Gastrocnemius medialis (tissue), 4 donors: Measurements from ENCODE around the gene NTRK3. TPM values are rescaled to one million over a fixed set of nuclear protein-coding genes. Genes with fewer than 3 reads are reported as not detected.
A peak's percentile ranks its signal among the peaks of the same experiment; 100 is the strongest.

Experiments used
- ATAC-seq, 2 donors: fragments of 150-250 bp; one replicate each; pipeline ENCODE4 v1.9.1; 2016
- DNase-seq, 2 donors: peaks; one replicate each; pipeline ENCODE4 v3.0.0-alpha.2; 2019
- H3K27ac ChIP-seq, 4 donors: fragments of 200-600 bp; sonication (generic); 1 replicate in 1 of 4; 2 replicates in 3 of 4; pipeline ENCODE4 v1.5.1; 2016 to 2018; ENCODE audit warnings: mild to moderate bottlenecking in 2 of 4, moderate library complexity in 1 of 4
- H3K27me3 ChIP-seq, 3 donors: fragments of 200-600 bp; sonication (generic) in 2 of 3; 1 replicate in 1 of 3; 2 replicates in 2 of 3; pipeline versions ENCODE4 v1.5.1 to v1.6.0; 2016 to 2019; ENCODE audit warnings: mild to moderate bottlenecking in 1 of 3, moderate library complexity in 1 of 3
- H3K36me3 ChIP-seq, 2 donors: fragments of 200-600 bp; sonication (generic) in 1 of 2; one replicate each; pipeline ENCODE4 v1.5.1; 2017 to 2018
- H3K4me1 ChIP-seq, 2 donors: fragments of 200-600 bp; sonication (generic) in 1 of 2; one replicate each; pipeline ENCODE4 v1.5.1; 2016 to 2017; ENCODE audit warnings: mild to moderate bottlenecking in 2 of 2
- H3K4me3 ChIP-seq, 4 donors: fragments of 200-600 bp; sonication (generic) in 3 of 4; 1 replicate in 1 of 4; 2 replicates in 3 of 4; pipeline ENCODE4 v1.5.1; 2016 to 2019; ENCODE audit warnings: mild to moderate bottlenecking in 2 of 4
- H3K9me3 ChIP-seq, 3 donors: fragments of 200-600 bp; sonication (generic) in 2 of 3; 1 replicate in 1 of 3; 2 replicates in 2 of 3; pipeline ENCODE4 v1.5.1; 2016 to 2019
- POLR2A ChIP-seq, 2 donors: fragments of 450-650 bp; IDR thresholded peaks; one replicate each; pipeline ENCODE4 v1.6.1; 2017; ENCODE audit warnings: antibody characterized with exemption in 2 of 2, mild to moderate bottlenecking in 2 of 2, moderate library complexity in 2 of 2
- in situ Hi-C, 4 donors: fragments of 200-750 bp; cut with MboI; loops; one replicate each; pipeline versions ENCODE4 v1.15.0 to v1.8.0; 2017; ENCODE audit warnings: low sequenced_read_pairs in 4 of 4
- intact Hi-C: fragments of 100-400 bp; cut with DNase I; formaldehyde crosslinking; loops from one replicate; pipeline ENCODE4 v1.15.1; 2023; ENCODE audit warnings: low total_unique reads
- total RNA-seq, 4 donors: library from RNA; depleted of rRNA; stranded (reverse); fragments of >200 nt; gene quantifications; one replicate each; pipeline versions ENCODE4 v1.1.0 to v1.2.3, GENCODE V29; 2016
- TF ChIP-seq, protein P1 (sequence below), 5 experiments: fragments of 450-650 bp in 3 of 5; fragments of 200-600 bp in 2 of 5; sonication (generic) in 2 of 5; IDR thresholded peaks in 4 of 5; conservative IDR thresholded peaks in 1 of 5; 1 replicate in 4 of 5; 2 replicates in 1 of 5; pipeline ENCODE4 v1.5.1; 2016 to 2019; ENCODE audit warnings: antibody characterized with exemption in 5 of 5, mild to moderate bottlenecking in 3 of 5, moderate library complexity in 3 of 5

Gene NTRK3
- total RNA-seq, 4 donors from 2014 or later: 0.61 to 2.7 (median 0.77) TPM

DNA sequence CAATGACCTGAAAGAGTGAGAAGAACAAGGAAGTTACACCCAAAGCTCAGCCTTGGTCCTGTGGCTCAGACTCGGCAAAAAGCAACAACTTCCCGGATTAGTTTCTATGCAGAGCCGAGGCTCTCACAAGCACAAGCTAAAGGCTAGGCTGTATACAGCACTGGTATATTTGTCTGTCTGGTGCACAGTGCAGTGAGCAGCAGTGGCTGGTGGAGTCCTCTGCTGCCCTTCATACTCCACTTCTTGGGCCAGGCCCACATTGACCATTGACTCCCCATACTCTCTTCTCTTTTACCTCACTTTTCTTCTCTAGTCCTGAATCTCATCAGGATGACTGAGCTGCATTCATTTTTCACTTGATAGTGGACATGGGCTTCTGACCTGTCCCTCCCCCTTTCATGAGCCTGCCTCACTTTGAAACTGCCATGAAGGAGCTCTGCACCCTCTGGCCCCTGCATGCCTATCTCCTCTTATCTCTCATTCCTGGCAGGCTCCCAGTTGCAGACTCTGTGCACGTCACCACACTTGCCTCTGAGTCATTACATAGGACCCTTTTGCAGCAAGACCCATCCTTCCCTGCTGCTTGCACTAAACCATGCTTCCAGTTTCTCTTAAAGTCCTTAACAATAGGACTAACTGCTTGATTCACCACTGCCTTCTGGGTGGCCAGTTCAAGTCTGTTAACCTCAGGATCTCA, 379.3 kb downstream of the NTRK3 start:
- no peaks in the 10 kb centered on the region for H3K36me3 ChIP-seq
- ATAC-seq (no peak), DNase-seq (no peak)
- no peaks in the 10 kb centered on the region for H3K27me3 ChIP-seq
- TF ChIP-seq, protein P1, sequence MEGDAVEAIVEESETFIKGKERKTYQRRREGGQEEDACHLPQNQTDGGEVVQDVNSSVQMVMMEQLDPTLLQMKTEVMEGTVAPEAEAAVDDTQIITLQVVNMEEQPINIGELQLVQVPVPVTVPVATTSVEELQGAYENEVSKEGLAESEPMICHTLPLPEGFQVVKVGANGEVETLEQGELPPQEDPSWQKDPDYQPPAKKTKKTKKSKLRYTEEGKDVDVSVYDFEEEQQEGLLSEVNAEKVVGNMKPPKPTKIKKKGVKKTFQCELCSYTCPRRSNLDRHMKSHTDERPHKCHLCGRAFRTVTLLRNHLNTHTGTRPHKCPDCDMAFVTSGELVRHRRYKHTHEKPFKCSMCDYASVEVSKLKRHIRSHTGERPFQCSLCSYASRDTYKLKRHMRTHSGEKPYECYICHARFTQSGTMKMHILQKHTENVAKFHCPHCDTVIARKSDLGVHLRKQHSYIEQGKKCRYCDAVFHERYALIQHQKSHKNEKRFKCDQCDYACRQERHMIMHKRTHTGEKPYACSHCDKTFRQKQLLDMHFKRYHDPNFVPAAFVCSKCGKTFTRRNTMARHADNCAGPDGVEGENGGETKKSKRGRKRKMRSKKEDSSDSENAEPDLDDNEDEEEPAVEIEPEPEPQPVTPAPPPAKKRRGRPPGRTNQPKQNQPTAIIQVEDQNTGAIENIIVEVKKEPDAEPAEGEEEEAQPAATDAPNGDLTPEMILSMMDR (IDR thresholded peaks at IDR 0.05 in 4 of 5, conservative IDR thresholded peaks at IDR 0.05 in 1 of 5): no peak
- no peak for TF ChIP-seq POLR2A (IDR thresholded peaks at IDR 0.05)
- no peaks in the 10 kb centered on the region for H3K9me3 ChIP-seq
- no peak overlapping the region for H3K27ac ChIP-seq
- in situ Hi-C loops: no loop called here
- H3K4me1 ChIP-seq: no peaks in the 10 kb centered on the region
- intact Hi-C loops: no loop called here
- H3K4me3 ChIP-seq: no peak overlapping the region

DNA sequence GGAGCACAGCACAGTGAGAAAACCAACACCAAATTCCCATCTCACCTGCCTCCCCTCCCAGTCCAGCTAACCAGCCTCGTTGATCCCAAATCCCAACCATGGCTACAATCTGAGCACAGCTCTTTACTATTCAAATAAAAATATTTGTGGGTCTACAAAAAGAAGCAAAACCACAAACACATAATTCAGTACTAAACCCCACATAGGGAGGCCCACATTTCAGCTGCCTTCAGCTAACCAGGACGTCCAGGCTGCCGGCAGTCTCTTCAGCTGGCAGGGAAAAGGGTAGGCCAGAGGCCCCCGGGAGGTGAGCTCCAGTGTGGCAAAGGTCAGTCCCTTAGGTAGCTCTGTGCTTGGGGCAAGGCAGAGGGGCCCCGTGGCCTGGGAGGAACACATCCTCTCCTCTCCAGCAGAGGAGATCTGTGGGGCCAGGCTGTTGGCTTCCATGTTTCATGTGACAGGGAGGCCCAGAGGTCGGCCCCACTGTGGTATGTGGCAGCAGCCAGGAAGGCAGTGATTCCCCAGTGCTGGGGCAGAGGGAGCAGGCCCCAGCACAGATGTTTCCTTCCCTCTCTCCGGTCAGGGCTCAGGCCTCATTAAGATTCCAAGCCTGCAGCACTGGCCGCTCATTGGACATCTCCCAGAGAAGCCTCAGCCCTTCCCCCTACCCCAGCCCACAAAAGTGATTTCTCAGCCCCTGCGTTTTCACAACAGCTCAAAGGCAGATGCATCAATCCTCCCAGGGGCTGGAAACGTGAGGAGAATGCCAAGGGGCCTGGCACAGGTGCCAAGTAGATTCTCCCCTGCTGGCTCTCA, 381.4 kb downstream of the NTRK3 start:
- ATAC-seq (no peak), DNase-seq (peak in 1 of 2 donors; percentile 21)
- no peaks in the 10 kb centered on the region for H3K36me3 ChIP-seq
- H3K4me1 ChIP-seq: no peaks in the 10 kb centered on the region
- intact Hi-C loops: no loop called here
- TF ChIP-seq, protein P1 (IDR thresholded peaks at IDR 0.05 in 4 of 5, conservative IDR thresholded peaks at IDR 0.05 in 1 of 5): no peak
- TF ChIP-seq POLR2A (IDR thresholded peaks at IDR 0.05): no peak
- no peaks in the 10 kb centered on the region for H3K9me3 ChIP-seq
- H3K27me3 ChIP-seq: no peaks in the 10 kb centered on the region
- in situ Hi-C loops: no loop called here
- no peak overlapping the region for H3K4me3 ChIP-seq
- H3K27ac ChIP-seq: no peak overlapping the region

DNA sequence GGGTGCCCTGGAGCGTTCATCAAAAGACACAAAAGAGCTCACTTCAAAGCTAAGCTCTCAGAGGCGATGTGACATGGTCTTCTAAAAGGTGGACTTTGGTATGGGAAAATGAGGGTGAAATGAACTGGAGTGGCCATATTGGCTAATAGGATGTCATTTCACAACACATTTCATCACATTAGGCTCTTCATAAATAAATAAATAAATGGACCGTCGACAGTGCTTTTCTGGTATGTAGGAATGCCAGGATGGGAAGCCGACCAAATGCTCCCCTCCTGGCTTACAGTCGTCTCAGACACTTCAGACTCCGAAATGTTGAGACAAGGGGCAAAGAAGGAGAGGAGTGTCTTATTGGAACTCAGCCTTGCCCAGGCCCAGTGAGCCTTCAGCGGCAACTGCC, 383.0 kb downstream of the NTRK3 start:
- ATAC-seq (no peak), DNase-seq (no peak)
- H3K27me3 ChIP-seq: no peaks in the 10 kb centered on the region
- no peak overlapping the region for H3K4me3 ChIP-seq
- H3K27ac ChIP-seq: no peak overlapping the region
- H3K4me1 ChIP-seq: no peaks in the 10 kb centered on the region
- TF ChIP-seq, protein P1 (IDR thresholded peaks at IDR 0.05 in 4 of 5, conservative IDR thresholded peaks at IDR 0.05 in 1 of 5): no peak
- no peak for TF ChIP-seq POLR2A (IDR thresholded peaks at IDR 0.05)
- H3K36me3 ChIP-seq: no peaks in the 10 kb centered on the region
- in situ Hi-C loops: no loop called here
- no peaks in the 10 kb centered on the region for H3K9me3 ChIP-seq
- intact Hi-C loops: no loop called here

DNA sequence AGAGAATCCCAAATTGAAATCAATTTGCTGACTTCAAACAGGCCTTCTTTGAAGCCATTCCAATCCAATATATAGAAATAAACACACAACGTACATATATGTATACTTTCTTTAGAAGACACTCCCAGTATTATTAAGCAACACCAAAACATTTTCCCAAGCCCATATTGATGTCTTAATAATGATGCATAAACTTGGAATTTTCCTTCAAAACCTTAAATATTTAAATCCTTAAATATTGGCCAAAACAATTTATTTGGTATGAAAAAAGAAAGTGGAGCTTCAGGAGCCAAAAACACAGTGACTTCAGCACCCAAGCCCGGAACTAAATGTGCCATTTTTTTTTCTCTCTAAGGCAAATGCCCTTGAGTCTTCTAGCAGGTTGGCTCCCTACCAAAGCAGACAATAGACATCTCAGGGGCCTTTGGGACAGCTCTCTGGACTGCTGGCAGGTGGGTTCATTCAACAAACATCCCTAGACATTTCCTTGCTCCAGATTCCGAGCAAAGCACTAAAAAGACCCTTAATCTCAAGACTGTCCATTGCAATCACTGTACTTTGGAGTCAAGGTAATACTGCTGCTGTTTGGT, 384.7 kb downstream of the NTRK3 start:
- H3K9me3 ChIP-seq: no peaks in the 10 kb centered on the region
- ATAC-seq: no peak
- no peaks in the 10 kb centered on the region for H3K27me3 ChIP-seq
- in situ Hi-C loops: no loop called here
- no peak for DNase-seq
- H3K36me3 ChIP-seq: no peaks in the 10 kb centered on the region
- H3K4me1 ChIP-seq: no peaks in the 10 kb centered on the region
- TF ChIP-seq, protein P1 (IDR thresholded peaks at IDR 0.05 in 4 of 5, conservative IDR thresholded peaks at IDR 0.05 in 1 of 5): no peak
- TF ChIP-seq POLR2A (IDR thresholded peaks at IDR 0.05): no peak
- H3K4me3 ChIP-seq: no peak overlapping the region
- no peak overlapping the region for H3K27ac ChIP-seq
- intact Hi-C loops: no loop called here
